HG02938 (cell line): ENCODE data around the gene RAPGEF6.
"Not testable (repeated sequence)": the region's sequence is repeated elsewhere in the genome, so short reads cannot be mapped to it uniquely, and the experiment has no call there.

ENCODE experiments used
- ATAC-seq: cut with Tn5 transposase; IDR thresholded peaks from one replicate; pipeline ENCODE4 v1.9.1; 2021; ENCODE audit warnings: mild to moderate bottlenecking, moderate library complexity; ENCODE audit not compliant: unreplicated experiment

Gene RAPGEF6

GRCh38 chr5:131640043-131640856 lies 5.2 kb upstream of the RAPGEF6 start:
- peak; percentile 39 for ATAC-seq

- ATAC-seq, result no peak
Measured at GRCh38 chr5:131639148-131639547, 4.1 kb upstream of the RAPGEF6 start.

- no peak for ATAC-seq
Measured at GRCh38 chr5:131637694-131638093, 2.7 kb upstream of the RAPGEF6 start.

- no peak for ATAC-seq
Measured at GRCh38 chr5:131635684-131636572, 899 bp upstream of the RAPGEF6 start.

GRCh38 chr5:131634666-131634995 lies 398 bp downstream of the RAPGEF6 start:
- peak; percentile 17 for ATAC-seq

GRCh38 chr5:131634238-131634637 lies 791 bp downstream of the RAPGEF6 start:
- ATAC-seq, result no peak

- no peak for ATAC-seq
Measured at GRCh38 chr5:131633830-131634229, 1.2 kb downstream of the RAPGEF6 start.

GRCh38 chr5:131630963-131631350 lies 4.1 kb downstream of the RAPGEF6 start:
- no peak for ATAC-seq

- ATAC-seq, result no peak
Measured at GRCh38 chr5:131630208-131630962, 4.6 kb downstream of the RAPGEF6 start.

GRCh38 chr5:131628990-131629389 lies 6.0 kb downstream of the RAPGEF6 start:
- ATAC-seq, result no peak

GRCh38 chr5:131627207-131627865 lies 7.7 kb downstream of the RAPGEF6 start:
- ATAC-seq, result no peak

- ATAC-seq, result no peak
Measured at GRCh38 chr5:131622633-131623032, 12.4 kb downstream of the RAPGEF6 start.

- not testable (repeated sequence) for ATAC-seq
Measured at GRCh38 chr5:131621164-131621563, 13.9 kb downstream of the RAPGEF6 start.

GRCh38 chr5:131619102-131619501 lies 15.9 kb downstream of the RAPGEF6 start:
- ATAC-seq, result no peak

GRCh38 chr5:131617140-131617822 lies 17.7 kb downstream of the RAPGEF6 start:
- no peak for ATAC-seq

GRCh38 chr5:131615957-131616356 lies 19.1 kb downstream of the RAPGEF6 start:
- ATAC-seq, result no peak

GRCh38 chr5:131613423-131613822 lies 21.6 kb downstream of the RAPGEF6 start:
- no peak for ATAC-seq

GRCh38 chr5:131611064-131611381 lies 24.0 kb downstream of the RAPGEF6 start:
- ATAC-seq, result no peak

GRCh38 chr5:131610198-131611063 lies 24.6 kb downstream of the RAPGEF6 start:
- no peak for ATAC-seq
